GM18868 (cell line): Measurements from ENCODE around the gene ARHGAP42.
"Not testable (repeated sequence)": the region's sequence is repeated elsewhere in the genome, so short reads cannot be mapped to it uniquely, and the experiment has no call there.

Experiments
- ATAC-seq: cut with Tn5 transposase; IDR thresholded peaks from one replicate; pipeline ENCODE4 v1.9.1; 2021; ENCODE audit warnings: mild to moderate bottlenecking, moderate library complexity; ENCODE audit not compliant: unreplicated experiment

ARHGAP42 gene, protein sequence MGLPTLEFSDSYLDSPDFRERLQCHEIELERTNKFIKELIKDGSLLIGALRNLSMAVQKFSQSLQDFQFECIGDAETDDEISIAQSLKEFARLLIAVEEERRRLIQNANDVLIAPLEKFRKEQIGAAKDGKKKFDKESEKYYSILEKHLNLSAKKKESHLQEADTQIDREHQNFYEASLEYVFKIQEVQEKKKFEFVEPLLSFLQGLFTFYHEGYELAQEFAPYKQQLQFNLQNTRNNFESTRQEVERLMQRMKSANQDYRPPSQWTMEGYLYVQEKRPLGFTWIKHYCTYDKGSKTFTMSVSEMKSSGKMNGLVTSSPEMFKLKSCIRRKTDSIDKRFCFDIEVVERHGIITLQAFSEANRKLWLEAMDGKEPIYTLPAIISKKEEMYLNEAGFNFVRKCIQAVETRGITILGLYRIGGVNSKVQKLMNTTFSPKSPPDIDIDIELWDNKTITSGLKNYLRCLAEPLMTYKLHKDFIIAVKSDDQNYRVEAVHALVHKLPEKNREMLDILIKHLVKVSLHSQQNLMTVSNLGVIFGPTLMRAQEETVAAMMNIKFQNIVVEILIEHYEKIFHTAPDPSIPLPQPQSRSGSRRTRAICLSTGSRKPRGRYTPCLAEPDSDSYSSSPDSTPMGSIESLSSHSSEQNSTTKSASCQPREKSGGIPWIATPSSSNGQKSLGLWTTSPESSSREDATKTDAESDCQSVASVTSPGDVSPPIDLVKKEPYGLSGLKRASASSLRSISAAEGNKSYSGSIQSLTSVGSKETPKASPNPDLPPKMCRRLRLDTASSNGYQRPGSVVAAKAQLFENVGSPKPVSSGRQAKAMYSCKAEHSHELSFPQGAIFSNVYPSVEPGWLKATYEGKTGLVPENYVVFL

DNA sequence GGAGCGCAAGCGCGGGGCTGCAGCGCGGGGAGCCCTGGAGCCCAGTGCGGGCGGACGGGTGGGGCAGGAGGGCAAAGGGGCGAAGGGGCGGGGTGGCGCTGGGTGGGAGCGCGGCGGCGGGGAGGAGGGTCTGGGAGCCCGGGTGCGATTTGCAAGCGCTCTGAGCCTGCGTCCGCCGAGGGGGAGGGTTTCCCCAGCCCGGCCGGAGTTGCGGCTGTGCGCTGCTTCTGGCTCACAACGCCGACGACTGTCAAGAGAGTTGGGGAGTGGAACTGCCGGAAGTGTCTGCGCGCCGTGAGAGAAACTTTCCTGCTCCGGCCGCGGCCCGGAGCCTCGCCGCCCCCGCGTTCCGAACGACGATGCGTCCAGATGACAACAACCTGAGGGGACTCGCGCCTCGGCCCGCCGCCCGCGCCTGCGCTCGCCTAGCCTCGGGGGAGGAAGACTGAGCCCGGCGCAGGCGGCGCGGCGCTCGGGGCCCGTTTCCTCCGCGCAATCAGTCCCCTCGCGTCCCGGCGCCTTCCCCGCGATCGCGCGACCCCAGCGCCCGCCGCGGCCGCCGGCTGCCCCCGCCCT, at the start of gene ARHGAP42:
Gene ARHGAP42 (plus strand): TSS at position 235 of the 576 bp plus-strand sequence. CDS start 391 bp downstream, outside the sequence.
- peak; percentile 70 for ATAC-seq

DNA sequence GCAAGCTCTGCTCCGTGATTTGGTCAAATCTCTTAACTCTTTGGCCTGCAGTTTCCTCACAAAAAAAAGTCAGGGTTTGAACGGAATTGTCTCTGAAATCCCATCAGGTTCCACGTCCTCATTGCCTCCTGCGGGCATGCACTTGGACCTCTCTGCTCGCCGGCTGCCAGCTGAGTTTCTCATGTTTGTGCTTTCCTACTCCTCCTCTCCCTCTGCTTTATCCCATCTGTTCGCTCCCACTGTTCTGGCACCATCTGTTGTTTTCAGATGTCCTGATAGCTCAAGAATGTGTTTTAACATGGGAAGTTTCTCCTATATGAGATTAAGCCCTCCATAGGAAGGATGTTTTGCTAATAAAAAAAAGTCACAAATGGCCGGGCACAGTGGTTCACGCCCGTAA, 49.4 kb upstream of the ARHGAP42 start:
- no peak for ATAC-seq

DNA sequence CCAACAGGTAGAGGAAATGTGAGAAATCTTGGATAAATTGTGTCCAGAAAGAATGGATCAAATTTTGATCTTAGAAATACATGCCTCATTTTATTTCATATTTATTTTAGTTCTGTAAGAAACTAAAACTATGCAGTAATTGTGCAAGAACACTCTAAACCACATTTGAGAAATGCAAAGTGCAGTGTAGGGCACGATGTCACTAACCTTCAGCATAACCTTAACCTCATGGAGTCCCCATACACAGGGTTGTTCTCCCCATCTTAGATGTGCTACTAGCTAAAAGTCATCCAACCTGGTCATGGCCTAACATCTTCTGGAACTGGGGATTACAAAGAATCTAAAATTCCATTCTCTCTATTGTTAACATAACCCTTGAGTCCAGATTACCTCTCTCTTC, 48.4 kb upstream of the ARHGAP42 start:
- ATAC-seq = no peak

DNA sequence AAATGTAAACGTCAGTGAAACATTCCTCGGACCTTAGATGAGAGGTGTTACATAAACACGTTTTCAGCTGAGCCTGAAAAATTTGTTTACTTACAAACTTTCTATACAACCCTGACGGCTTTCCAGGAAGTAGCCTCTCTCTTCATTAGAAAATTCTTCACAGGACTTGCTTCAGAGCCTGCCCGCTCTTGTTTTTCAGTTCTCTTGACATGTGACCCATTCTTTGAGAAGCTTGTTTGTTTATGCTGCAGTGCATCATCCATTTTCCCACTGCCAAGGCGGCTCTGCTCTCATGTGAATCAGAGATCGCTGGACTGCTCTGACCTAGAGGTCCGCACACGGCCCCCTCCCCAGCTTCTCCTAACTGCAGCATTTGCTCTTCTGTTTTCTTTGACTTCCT, 47.9 kb upstream of the ARHGAP42 start:
- ATAC-seq = no peak

DNA sequence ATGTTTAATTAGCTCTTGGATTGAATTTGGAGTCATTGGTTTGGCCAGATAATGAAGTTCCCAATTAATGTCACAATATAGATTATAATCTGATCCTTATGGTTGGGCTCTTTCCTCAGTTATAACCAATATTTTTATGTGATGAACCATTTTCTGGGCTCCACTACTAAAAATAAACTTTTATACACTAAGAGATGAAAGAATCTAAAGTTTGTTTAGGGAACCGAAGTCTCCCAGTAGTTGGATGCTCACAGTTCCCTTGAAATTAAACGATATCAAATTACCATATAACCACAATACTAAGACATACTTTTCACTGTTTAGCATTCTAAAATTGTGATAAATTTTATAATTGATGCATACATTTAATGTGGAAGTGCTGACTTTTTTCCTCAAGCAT, 47.0 kb upstream of the ARHGAP42 start:
- no peak for ATAC-seq

DNA sequence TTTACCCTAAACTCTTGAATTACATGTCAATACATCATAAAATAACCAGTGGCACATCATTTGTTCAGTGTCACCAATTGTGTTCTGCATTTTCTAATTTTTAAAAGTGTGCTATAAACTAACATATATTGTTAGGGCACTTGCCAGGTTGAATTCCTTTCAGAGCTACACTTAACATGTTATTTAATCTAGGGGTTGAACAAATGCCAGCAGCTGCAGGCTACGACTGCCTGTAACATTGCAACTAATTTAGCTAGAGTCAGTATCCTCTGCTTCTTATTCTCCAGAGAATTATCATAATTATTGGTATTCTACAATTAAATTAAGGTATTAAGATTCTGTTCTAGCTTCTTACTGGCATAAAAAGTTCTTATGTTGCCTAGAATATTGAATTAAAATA, 46.4 kb upstream of the ARHGAP42 start:
- no peak for ATAC-seq

DNA sequence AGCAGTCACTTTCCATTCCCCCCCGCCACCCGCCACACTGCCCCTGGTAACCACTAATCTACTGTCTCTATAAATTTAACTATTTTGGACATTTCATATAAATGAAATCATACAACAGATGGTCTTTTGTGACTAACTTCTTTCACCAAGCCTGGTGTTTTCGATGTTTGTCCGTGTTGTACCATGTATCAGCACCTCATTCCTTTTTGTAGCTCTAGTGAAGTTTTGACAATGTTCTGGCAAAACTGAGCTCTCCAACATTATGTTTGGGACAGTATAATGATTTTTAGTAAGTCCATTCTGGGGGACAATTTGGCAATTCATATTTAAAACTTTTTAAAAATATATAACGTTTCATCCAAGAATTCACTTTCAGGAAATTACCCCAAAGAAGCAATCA, 45.6 kb upstream of the ARHGAP42 start:
- no peak for ATAC-seq

DNA sequence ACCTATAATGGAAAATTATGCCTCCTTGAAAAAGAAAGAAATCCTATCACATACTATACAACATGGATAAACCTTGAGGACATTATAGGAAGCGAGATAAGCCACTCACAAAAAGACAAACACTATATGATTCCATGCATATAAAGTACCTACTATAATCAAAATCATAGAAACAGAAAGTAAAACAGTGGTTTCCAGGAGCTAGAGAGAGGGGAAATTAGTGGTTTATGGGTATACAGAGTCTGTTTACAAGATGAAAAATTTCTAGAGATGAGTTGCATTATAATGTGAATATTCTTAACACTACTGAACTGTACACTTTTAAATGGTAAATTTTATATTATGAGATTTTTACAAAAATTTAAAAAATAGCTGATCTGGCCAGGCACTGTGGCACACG, 40.5 kb upstream of the ARHGAP42 start:
- ATAC-seq = no peak

DNA sequence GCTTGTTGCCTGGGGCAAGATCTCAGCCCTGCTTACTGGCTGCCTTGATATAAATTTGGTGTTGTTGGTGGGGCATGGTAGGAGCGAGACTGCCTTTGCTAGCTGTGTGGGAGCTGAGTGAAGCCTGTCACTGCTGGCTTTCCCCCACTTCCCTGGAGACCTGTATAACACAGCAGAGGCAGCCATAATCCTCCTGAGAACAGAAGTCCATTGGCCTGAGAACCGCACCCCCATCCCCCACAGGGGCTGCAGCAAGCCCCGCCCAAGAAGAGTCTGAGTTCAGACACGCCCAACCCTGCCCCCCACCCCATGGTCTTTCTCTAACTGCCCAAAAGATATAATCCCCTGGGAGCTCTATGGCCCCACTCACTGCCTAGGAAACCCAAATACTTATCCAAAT, 39.2 kb upstream of the ARHGAP42 start:
- no peak for ATAC-seq

DNA sequence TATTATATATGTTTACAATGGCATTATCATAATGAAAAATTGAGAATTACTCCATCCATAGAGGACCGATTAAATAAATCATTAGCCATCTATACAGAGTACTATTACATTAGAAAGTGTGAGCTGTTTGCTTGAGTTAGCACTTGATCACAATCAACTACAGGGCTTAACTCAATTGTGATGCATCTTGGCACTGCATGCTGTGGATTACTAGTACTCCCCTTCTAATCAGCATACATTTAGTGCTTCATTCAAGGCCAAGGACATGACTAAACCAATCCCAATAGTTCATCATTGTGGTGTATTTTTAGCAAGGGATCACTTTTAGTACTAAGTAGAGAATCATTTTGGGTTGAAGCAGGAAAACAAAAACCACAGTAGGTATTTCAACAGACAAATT, 23.5 kb upstream of the ARHGAP42 start:
- ATAC-seq = no peak

DNA sequence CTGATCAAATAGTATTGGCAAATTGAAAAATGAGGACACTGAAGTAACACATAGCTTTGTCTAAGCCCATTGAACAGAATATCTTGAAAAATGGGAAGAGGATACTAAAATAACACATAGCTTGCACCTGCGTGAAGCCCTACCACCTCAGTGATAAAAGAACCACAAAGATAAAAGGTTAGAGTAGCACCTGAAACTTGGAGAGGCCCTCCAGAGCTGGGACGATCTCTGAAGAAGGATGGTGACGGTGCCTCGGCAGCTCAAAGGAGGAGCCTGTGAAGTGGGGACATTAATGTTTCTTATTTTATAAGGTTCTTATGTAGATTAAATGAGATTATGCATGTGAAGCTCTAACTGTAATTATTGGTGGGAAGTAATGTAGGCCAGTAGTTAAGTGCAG, 23.1 kb upstream of the ARHGAP42 start:
- no peak for ATAC-seq

DNA sequence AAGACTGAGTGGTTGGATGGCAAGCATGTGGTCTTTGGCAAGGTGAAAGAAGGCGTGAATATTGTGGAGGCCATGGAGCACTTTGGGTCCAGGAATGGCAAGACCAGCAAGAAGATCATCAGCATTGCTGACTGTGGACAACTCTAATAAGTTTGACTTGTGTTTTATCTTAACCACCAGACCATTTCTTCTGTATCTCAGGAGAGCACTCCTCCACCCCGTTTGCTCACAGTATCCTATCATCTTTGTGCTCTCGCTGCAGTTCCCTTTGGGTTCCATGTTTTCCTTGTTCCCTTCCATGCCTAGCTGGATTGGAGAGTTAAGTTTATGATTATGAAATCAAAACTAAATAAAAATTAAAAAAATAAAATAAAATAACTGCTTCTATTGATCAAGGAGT, 20.3 kb upstream of the ARHGAP42 start:
- not testable (repeated sequence) for ATAC-seq

DNA sequence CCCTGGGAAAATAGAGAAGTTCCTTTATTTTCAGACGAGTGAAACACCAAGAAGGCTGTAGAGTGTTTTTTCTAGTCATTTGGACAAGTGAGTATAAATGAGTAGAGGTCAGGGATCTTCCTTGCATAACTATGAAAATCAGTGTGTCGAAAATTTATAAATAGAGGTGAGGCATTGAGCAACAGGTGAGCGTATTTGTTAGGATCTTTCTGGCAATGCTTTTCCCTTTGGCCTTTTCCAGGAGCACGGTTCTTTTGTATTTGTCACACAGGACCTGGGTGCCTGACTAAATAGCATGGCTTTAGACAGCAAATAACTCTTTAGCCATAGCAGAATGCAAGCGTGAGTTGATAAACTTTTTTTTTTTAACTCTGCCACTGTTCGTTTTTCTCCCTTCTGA, 19.6 kb upstream of the ARHGAP42 start:
- ATAC-seq = no peak

DNA sequence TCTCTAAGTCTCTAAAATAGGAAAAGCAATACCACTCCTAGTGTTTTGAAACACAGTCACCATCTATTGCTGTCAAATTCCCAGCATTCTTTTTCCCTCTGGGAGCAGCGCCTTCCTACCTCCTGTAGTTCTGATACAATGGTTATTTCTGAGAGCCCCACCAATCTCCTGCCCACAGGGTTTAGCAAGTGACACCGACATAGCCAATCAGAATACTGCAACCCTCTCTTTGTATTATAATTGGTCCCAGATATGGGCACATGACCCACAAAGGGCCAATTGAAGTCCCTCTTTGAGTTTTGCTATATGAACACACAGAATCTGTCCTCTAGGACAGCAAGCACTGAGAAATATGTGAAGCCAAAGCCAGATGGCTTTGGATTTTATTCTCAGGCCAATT, 16.9 kb upstream of the ARHGAP42 start:
- no peak for ATAC-seq

DNA sequence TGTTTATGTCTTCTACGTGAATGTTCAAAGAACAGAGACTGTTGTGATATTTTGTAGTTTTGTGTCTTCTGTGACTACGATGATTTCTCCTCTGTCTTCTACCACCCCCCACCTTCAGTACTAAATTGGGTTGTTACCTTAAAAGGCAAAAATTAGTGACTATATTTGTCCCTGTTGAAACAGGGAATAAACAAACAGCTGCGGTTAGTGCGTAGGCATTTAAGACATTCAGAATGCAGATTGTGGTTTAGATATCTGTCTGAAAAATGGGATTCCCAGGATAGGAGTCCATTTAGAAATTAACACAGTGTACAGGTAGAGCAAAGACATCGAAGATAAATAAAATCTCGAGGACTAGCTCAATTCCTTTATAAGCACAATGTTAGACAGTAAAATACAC, 15.6 kb upstream of the ARHGAP42 start:
- no peak for ATAC-seq

DNA sequence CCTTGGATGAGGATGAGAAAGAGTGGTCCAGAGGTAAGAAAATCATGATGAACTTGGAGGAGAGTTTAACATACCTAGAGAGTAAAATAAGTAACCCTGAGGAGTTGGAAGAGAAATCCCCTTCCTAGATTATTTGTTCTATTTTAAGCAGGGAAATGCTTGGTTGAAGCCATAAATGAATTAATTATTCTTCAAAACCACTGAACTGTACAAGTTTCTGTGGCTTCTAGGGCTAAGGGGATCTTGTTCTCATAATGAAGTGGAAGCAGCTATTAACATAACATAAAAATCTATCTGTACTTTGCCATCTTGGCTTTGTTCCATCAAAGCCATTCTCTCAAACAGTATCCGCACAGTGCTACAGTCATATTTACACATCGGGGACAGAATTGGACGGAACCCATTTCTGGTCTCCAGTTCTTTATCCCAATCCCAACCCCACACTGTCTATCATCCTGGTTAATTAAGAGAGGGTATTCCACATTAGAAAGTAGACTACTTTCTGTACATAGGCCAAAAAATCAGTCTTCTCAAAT, 14.5 kb upstream of the ARHGAP42 start:
- no peak for ATAC-seq

DNA sequence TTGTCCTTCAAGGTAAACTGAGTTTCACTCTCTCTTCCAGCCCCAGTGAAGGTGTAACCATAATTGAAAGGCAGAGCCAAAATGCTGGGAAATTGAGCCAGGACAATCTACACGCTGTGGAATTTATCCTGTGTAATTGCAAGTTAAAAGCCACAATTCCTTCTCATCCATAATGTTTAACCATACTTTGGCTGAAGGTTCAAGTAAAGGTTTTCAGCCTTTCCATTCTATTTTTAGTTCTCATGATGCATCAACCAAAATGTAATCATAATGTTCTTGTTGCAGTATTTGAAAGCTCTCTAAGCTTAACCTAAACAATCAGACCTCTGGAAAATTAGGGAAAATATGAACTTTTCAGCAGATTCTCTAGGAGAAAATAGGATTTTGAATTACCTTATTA, 14.0 kb upstream of the ARHGAP42 start:
- no peak for ATAC-seq

DNA sequence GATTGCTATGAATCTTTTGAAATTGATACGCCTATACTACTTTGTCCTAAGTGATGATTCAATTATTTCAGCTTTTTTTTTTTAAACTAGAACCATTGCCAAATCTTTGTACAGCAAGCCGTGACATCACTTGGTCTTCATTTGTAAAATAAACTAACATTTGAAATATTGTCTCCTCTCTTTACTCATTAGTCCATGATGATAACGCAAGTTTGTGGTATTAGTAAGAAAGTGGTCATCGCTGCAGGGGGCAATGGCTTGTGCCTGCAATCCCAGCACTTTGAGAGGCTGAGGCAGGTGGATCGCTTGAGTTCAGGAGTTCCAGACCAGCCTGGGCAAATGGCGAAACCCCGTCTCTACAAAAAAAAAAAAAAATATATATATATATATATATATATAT, 12.9 kb upstream of the ARHGAP42 start:
- no peak for ATAC-seq

DNA sequence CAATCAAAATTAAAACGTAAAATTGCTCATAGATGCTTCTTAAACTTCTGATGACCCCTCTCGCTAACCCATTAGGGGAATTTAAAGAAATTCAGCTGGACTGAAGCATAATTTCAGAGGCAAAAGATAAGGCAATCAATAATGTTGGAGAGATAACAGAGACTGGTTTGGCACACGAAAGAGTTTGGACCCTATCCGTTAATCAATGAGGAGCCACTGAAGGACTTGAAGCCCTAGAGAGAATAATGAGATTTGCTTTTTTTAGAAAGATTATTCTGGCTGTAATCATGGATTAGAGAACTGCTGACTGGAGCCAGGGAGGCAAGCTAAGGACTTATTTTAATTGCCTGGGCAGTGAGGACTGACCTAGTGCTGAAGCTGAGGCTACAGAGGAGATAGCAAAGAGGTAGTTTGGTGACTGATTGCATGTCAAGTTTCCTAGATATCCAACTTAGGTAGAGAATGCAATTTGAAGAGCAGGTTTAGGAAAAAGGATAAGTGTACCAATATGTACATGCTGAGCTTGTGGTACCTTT, 11.9 kb upstream of the ARHGAP42 start:
- no peak for ATAC-seq

DNA sequence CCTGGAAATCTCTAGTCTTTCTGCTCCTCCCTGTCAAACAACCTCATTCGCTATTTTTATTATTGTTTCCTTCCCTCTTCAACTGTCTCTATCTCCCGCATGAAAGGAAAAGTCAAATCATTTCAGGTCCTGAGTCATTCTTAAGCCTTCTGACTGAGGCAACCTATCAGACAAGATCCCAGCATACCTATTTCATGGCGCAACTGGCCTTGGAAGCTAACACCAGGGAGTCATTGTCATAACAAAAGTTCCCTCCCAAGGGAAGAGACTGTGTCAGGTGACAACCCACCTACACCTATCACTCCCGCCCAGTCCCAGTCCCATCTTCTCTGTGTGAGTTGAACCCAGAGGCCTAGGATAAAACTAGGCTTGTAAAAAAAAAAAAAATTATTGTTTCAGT, 10.2 kb upstream of the ARHGAP42 start:
- ATAC-seq = no peak

DNA sequence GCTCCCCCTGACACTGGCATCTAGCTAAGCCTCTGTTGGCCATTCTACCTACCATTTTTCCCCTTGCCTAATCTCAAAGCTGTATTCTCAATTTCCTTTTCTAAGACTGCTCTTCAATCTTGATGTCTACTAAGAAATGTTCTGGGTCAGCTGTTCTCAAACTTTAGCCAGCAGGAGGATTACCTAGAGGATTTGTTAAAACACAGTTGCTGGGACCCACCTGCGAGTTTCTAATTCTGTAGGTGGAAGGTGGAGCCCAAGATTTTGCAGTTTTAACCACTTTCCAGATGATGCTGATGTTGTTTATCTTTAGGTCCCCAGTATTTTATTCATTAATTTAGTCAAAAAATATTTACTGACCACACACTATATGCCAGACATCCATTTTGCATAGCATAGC, 9.3 kb upstream of the ARHGAP42 start:
- ATAC-seq = no peak
